GM10847 (cell line): ENCODE data around the gene RAMP2.

Source experiments
- POLR2A ChIP-seq: IDR thresholded peaks from 2 replicates; pipeline ENCODE4 v1.6.1; 2011; ENCODE audit not compliant: insufficient read length; ENCODE audit errors: extremely low read depth

Gene RAMP2

GRCh38 chr17:42803074-42803883, 42.3 kb downstream of the RAMP2 start:
- TF ChIP-seq POLR2A = no peak

- TF ChIP-seq POLR2A = no peak
These were observed 43.9 kb downstream of the RAMP2 start for GRCh38 chr17:42804918-42805367.

- no peak for TF ChIP-seq POLR2A
These were observed 45.2 kb downstream of the RAMP2 start for GRCh38 chr17:42806249-42806648.

GRCh38 chr17:42809250-42809649, 48.2 kb downstream of the RAMP2 start:
- no peak for TF ChIP-seq POLR2A
